SK-N-SH treated with all-trans-retinoic acid at 6 μM for 48 hours (cell line): ENCODE results near the gene TBC1D2.

ENCODE experiments used
- ATAC-seq: fragments of 200-7000 bp; cut with Tn5 transposase; 3 replicates; pipeline ENCODE4 v1.9.1; 2020; ENCODE audit warnings: mild to moderate bottlenecking, moderate library complexity
- ARNTL ChIP-seq: fragments of 450-650 bp; formaldehyde crosslinking; IDR thresholded peaks from 2 replicates; pipeline ENCODE4 v1.5.0; 2020; ENCODE audit warnings: low read depth, mild to moderate bottlenecking, moderate library complexity, borderline replicate concordance
- CSDC2 ChIP-seq: fragments of 250-450 bp; sonication (Bioruptor Pico); IDR thresholded peaks from 2 replicates; pipeline ENCODE4 v1.5.0; 2020; ENCODE audit warnings: mild to moderate bottlenecking, moderate library complexity
- ESRRG ChIP-seq: fragments of 250-450 bp; sonication (Bioruptor Pico); IDR thresholded peaks from 2 replicates; pipeline ENCODE4 v1.6.1; 2021; ENCODE audit warnings: mild to moderate bottlenecking
- GLIS3 ChIP-seq: fragments of 250-450 bp; sonication (Bioruptor Pico); IDR thresholded peaks from 2 replicates; pipeline ENCODE4 v1.5.0; 2020; ENCODE audit warnings: mild to moderate bottlenecking, moderate library complexity
- ISL1 ChIP-seq: fragments of 250-450 bp; sonication (Bioruptor Pico); IDR thresholded peaks from 2 replicates; pipeline ENCODE4 v2.1.2; 2022; ENCODE audit warnings: mild to moderate bottlenecking, moderate library complexity
- POU6F1 ChIP-seq: fragments of 250-450 bp; sonication (Bioruptor Pico); IDR thresholded peaks from 2 replicates; pipeline ENCODE4 v1.8.0; 2021; ENCODE audit warnings: low read depth, mild to moderate bottlenecking, moderate library complexity, borderline replicate concordance
- PPARA ChIP-seq: fragments of 250-450 bp; sonication (Bioruptor Pico); IDR thresholded peaks from 2 replicates; pipeline ENCODE4 v1.5.0; 2020; ENCODE audit warnings: mild to moderate bottlenecking, borderline replicate concordance
- SNAI2 ChIP-seq: fragments of 250-450 bp; sonication (Bioruptor Pico); IDR thresholded peaks from 2 replicates; pipeline ENCODE4 v1.5.0; 2020; ENCODE audit warnings: mild to moderate bottlenecking, moderate library complexity
- TCF4 ChIP-seq: fragments of 250-450 bp; sonication (Bioruptor Pico); IDR thresholded peaks from 2 replicates; pipeline ENCODE4 v1.8.0; 2021; ENCODE audit warnings: mild to moderate bottlenecking, moderate library complexity, borderline replicate concordance
- TOX ChIP-seq: fragments of 250-450 bp; sonication (Bioruptor Pico); IDR thresholded peaks from 2 replicates; pipeline ENCODE4 v1.8.0; 2021; ENCODE audit warnings: mild to moderate bottlenecking, moderate library complexity, borderline replicate concordance
- ZC3H10 ChIP-seq: fragments of 250-450 bp; sonication (Bioruptor Pico); IDR thresholded peaks from 2 replicates; pipeline ENCODE4 v1.5.1; 2021; ENCODE audit warnings: mild to moderate bottlenecking, moderate library complexity
- ZFP3 ChIP-seq: fragments of 250-450 bp; sonication (Bioruptor Pico); IDR thresholded peaks from 2 replicates; pipeline ENCODE4 v1.5.0; 2020; ENCODE audit warnings: mild to moderate bottlenecking, moderate library complexity
- ZFP30 ChIP-seq: fragments of 450-650 bp; formaldehyde crosslinking; IDR thresholded peaks from 2 replicates; pipeline ENCODE4 v1.5.0; 2022; ENCODE audit warnings: mild to moderate bottlenecking, moderate library complexity
- ZNF70 ChIP-seq: fragments of 450-650 bp; formaldehyde crosslinking; IDR thresholded peaks from 2 replicates; pipeline ENCODE4 v1.5.0; 2020; ENCODE audit warnings: mild to moderate bottlenecking, moderate library complexity
- ZNF8 ChIP-seq: fragments of 450-650 bp; formaldehyde crosslinking; IDR thresholded peaks from 2 replicates; pipeline ENCODE4 v1.5.0; 2020; ENCODE audit warnings: mild to moderate bottlenecking, moderate library complexity
- TF ChIP-seq, protein P1 (sequence below): fragments of 250-450 bp; sonication (Bioruptor Pico); IDR thresholded peaks from 2 replicates; pipeline ENCODE4 v1.8.0; 2020; ENCODE audit warnings: mild to moderate bottlenecking, moderate library complexity, borderline replicate concordance
- TF ChIP-seq, protein P2 (sequence below): fragments of 250-450 bp; sonication (Bioruptor Pico); IDR thresholded peaks from 2 replicates; pipeline ENCODE4 v1.5.1; 2021; ENCODE audit warnings: mild to moderate bottlenecking, moderate library complexity
- TF ChIP-seq, protein P3 (sequence below): fragments of 250-450 bp; sonication (Bioruptor Pico); IDR thresholded peaks from 2 replicates; pipeline ENCODE4 v1.5.1; 2020; ENCODE audit warnings: low read depth, mild to moderate bottlenecking, moderate library complexity
- TF ChIP-seq, protein P4 (sequence below): fragments of 250-450 bp; sonication (Bioruptor Pico); IDR thresholded peaks from 2 replicates; pipeline ENCODE4 v1.5.0; 2020; ENCODE audit warnings: mild to moderate bottlenecking, moderate library complexity

TBC1D2 gene

DNA sequence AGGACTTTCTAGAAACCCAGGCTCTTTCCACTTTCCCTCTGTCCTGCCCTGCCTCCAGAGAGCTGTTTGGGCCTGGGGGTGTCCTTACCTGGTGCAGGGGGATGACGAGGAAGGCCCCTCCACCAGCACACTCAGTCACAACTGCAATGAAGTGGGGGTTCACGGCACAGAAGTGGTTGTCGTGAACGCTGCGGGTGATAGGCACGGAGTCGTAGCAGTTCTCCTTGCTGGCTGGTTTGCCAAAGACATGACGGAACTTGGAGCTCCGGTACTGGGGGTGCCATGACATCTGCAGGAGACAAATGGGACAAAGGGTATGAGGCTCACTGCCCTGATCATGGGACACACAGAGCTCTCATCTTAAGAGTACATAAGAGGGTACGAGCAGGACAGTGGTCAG, 98.1 kb downstream of the TBC1D2 start:
- no peak for TF ChIP-seq POU6F1 (CRISPR knock-in tag)
- no peak for TF ChIP-seq ZNF70 (CRISPR knock-in tag)
- ATAC-seq: no peak

DNA sequence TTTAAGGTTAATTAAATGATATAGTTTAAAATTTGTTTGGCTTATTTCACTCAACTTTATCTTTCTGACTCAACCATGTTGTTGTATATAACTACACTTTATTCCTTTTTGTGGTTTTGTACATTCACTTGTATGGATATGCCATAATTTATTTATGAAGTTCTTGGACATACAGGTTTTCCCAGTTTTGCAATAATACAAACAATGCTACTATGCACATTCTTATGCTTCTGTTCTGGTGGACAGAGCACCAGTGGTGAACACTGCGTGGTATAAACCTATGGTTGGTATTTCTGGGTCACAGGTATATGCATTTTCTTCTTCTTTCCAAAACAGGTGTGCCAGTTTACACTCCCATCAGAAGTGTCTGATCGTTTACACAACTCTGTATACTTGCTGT, 100.8 kb downstream of the TBC1D2 start:
- ATAC-seq: no peak
- TF ChIP-seq, protein P1, sequence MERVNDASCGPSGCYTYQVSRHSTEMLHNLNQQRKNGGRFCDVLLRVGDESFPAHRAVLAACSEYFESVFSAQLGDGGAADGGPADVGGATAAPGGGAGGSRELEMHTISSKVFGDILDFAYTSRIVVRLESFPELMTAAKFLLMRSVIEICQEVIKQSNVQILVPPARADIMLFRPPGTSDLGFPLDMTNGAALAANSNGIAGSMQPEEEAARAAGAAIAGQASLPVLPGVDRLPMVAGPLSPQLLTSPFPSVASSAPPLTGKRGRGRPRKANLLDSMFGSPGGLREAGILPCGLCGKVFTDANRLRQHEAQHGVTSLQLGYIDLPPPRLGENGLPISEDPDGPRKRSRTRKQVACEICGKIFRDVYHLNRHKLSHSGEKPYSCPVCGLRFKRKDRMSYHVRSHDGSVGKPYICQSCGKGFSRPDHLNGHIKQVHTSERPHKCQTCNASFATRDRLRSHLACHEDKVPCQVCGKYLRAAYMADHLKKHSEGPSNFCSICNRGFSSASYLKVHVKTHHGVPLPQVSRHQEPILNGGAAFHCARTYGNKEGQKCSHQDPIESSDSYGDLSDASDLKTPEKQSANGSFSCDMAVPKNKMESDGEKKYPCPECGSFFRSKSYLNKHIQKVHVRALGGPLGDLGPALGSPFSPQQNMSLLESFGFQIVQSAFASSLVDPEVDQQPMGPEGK (CRISPR knock-in tag): no peak
- TF ChIP-seq, all 23 proteins: peak for 0

- no peak for ATAC-seq
- TF ChIP-seq TOX (CRISPR knock-in tag) (no peak), SNAI2 (no peak), CSDC2 (CRISPR knock-in tag) (no peak), ARNTL (CRISPR knock-in tag) (no peak), PPARA (CRISPR knock-in tag) (no peak), ZFP30 (CRISPR knock-in tag) (no peak), ZNF70 (CRISPR knock-in tag) (no peak), ZC3H10 (CRISPR knock-in tag) (no peak), ESRRG (CRISPR knock-in tag) (no peak), POU6F1 (CRISPR knock-in tag) (no peak), GLIS3 (CRISPR knock-in tag) (no peak)
- TF ChIP-seq, protein P2, sequence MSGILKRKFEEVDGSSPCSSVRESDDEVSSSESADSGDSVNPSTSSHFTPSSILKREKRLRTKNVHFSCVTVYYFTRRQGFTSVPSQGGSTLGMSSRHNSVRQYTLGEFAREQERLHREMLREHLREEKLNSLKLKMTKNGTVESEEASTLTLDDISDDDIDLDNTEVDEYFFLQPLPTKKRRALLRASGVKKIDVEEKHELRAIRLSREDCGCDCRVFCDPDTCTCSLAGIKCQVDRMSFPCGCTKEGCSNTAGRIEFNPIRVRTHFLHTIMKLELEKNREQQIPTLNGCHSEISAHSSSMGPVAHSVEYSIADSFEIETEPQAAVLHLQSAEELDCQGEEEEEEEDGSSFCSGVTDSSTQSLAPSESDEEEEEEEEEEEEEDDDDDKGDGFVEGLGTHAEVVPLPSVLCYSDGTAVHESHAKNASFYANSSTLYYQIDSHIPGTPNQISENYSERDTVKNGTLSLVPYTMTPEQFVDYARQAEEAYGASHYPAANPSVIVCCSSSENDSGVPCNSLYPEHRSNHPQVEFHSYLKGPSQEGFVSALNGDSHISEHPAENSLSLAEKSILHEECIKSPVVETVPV (CRISPR knock-in tag): no peak
- TF ChIP-seq, protein P3, sequence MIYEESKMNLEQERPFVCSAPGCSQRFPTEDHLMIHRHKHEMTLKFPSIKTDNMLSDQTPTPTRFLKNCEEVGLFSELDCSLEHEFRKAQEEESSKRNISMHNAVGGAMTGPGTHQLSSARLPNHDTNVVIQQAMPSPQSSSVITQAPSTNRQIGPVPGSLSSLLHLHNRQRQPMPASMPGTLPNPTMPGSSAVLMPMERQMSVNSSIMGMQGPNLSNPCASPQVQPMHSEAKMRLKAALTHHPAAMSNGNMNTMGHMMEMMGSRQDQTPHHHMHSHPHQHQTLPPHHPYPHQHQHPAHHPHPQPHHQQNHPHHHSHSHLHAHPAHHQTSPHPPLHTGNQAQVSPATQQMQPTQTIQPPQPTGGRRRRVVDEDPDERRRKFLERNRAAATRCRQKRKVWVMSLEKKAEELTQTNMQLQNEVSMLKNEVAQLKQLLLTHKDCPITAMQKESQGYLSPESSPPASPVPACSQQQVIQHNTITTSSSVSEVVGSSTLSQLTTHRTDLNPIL (CRISPR knock-in tag): no peak
- TF ChIP-seq, protein P4, sequence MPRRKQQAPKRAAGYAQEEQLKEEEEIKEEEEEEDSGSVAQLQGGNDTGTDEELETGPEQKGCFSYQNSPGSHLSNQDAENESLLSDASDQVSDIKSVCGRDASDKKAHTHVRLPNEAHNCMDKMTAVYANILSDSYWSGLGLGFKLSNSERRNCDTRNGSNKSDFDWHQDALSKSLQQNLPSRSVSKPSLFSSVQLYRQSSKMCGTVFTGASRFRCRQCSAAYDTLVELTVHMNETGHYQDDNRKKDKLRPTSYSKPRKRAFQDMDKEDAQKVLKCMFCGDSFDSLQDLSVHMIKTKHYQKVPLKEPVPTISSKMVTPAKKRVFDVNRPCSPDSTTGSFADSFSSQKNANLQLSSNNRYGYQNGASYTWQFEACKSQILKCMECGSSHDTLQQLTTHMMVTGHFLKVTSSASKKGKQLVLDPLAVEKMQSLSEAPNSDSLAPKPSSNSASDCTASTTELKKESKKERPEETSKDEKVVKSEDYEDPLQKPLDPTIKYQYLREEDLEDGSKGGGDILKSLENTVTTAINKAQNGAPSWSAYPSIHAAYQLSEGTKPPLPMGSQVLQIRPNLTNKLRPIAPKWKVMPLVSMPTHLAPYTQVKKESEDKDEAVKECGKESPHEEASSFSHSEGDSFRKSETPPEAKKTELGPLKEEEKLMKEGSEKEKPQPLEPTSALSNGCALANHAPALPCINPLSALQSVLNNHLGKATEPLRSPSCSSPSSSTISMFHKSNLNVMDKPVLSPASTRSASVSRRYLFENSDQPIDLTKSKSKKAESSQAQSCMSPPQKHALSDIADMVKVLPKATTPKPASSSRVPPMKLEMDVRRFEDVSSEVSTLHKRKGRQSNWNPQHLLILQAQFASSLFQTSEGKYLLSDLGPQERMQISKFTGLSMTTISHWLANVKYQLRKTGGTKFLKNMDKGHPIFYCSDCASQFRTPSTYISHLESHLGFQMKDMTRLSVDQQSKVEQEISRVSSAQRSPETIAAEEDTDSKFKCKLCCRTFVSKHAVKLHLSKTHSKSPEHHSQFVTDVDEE (CRISPR knock-in tag): no peak
Measured at GRCh38 chr9:98152526-98152925, 102.9 kb downstream of the TBC1D2 start.

DNA sequence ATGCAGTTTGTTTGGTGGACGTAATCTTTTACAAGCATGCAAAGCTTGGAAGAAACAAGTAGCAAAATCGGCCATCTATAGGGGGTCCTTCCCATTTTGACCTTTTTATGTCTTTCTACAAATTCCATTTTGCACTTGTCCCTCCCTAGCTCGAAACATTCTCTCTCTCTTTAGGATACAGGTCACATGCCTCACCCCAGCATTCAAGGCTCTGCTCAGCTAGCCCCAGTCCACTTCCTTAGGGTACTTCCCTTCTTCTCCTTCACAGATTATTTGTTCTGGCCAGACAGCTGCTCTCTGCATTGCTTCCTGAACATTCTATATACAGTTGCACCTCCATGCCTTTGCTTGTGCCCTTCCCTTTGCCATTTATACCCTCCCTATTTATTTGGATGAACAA, 104.7 kb downstream of the TBC1D2 start:
- no peak for ATAC-seq
- TF ChIP-seq, protein P4 (CRISPR knock-in tag): no peak
- TF ChIP-seq POU6F1 (CRISPR knock-in tag) (no peak), ESRRG (CRISPR knock-in tag) (no peak), ARNTL (CRISPR knock-in tag) (no peak), TCF4 (CRISPR knock-in tag) (no peak), ISL1 (CRISPR knock-in tag) (no peak), ZNF8 (CRISPR knock-in tag) (no peak), ZC3H10 (CRISPR knock-in tag) (no peak), ZFP3 (CRISPR knock-in tag) (no peak), ZFP30 (CRISPR knock-in tag) (no peak)
